Prostate gland (tissue), 2 donors: Measurements from ENCODE around the gene WBP2NL.

Experiments used
- CTCF ChIP-seq, 4 experiments: fragments of 200-600 bp in 2 of 4; fragments of 450-650 bp in 2 of 4; sonication (generic) in 2 of 4; IDR thresholded peaks; 1 replicate in 3 of 4; 2 replicates in 1 of 4; pipeline ENCODE4 v1.5.1; 2016 to 2019; ENCODE audit warnings: antibody characterized with exemption in 4 of 4, mild to moderate bottlenecking in 2 of 4, moderate library complexity in 2 of 4
- POLR2A ChIP-seq: fragments of 450-650 bp; IDR thresholded peaks from one replicate; pipeline ENCODE4 v1.6.1; 2016; ENCODE audit warnings: antibody characterized with exemption, mild to moderate bottlenecking
- POLR2AphosphoS5 ChIP-seq: sonication (generic); formaldehyde crosslinking; IDR thresholded peaks from one replicate; pipeline ENCODE4 v1.6.1; 2017; ENCODE audit warnings: antibody characterized with exemption

GRCh38 chr22:42026705-42027104, 28.1 kb downstream of the WBP2NL start:
- TF ChIP-seq CTCF (IDR thresholded peaks at IDR 0.05) (no peak), POLR2A (no peak), POLR2AphosphoS5 (no peak)
